GM15510 (cell line): Measurements from ENCODE around the gene NPTX1.

Source experiments
- POLR2A ChIP-seq: IDR thresholded peaks from 3 replicates; pipeline ENCODE4 v1.6.1; 2011; ENCODE audit warnings: borderline replicate concordance; ENCODE audit not compliant: insufficient read length; ENCODE audit errors: extremely low read depth

The NPTX1 gene

DNA sequence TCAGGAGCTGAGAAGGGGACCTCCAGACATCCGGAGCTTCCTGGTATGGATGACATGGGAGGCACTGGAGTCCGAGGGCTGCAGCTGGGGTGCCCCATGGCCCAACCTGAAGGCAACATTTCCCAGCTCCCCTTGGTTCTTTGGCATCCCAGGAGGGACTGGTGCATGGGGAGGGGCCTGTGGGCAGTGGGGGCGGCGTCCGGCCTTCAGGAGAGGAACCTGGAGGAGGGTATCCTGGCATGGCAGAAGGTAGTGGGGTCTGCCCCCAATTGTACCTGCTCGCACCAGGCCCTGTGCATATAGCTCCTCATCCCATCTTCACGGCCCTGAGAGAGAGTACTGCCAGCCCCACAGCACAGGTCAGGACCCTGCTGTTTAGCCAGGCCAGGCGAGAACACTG, 11.9 kb downstream of the NPTX1 start:
- no peak for TF ChIP-seq POLR2A

GRCh38 chr17:80463784-80464400, 12.5 kb downstream of the NPTX1 start:
- TF ChIP-seq POLR2A = no peak

GRCh38 chr17:80461528-80462160, 14.8 kb downstream of the NPTX1 start:
- TF ChIP-seq POLR2A = no peak

DNA sequence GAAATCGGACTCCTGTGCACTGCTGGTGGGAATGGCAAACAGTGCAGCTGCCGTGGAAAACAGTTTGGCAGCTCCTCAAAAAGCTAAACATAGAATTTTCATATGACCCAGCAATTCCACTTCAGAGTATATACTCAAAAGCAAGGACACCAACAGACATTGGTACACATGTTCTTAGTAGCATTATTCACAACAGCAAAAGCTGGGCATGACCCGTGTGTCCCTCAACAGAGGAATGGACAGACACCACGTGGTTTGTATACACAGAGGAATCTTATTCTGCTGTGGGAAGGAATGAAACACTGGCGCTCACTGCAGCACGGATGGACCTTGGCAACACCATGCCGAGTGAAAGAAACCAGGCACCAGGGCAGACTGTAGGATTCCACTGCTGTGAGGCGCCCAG, 16.0 kb downstream of the NPTX1 start:
- TF ChIP-seq POLR2A = no peak

- TF ChIP-seq POLR2A = no peak
Measured at GRCh38 chr17:80459234-80459633, 17.2 kb downstream of the NPTX1 start.

- TF ChIP-seq POLR2A = no peak
Measured at GRCh38 chr17:80458016-80458415, 18.4 kb downstream of the NPTX1 start.

DNA sequence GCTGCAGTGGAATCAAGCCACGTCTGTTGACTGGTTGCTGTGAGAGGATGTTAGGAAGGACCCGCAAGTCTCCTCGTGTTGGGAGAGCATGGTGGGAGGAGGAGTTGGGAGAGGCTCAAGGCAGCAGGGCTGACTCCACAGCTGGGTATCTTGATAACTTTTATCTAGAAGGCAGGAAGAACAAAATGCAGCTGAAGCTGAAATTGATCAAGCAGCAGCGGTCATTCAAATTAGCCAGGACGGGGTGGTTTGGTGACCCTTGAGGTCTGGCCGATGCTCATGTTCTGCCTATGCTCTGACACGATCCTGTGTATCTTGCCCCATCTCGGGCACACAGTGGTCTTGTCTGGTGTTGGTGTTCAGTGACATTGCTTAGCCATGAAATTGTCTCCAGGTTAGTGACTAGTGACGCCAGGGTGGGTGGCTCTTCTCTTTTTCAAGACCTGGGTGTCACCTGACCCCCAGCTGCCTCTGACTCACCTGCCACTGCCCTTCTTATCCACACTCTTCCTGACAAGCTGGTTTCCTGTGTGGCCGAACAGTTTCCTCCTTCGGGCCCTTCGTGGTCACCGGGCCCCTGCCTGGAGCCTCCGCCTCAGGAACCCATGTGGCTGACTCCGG, 19.1 kb downstream of the NPTX1 start:
- TF ChIP-seq POLR2A = no peak

GRCh38 chr17:80456465-80457235, 19.8 kb downstream of the NPTX1 start:
- no peak for TF ChIP-seq POLR2A

DNA sequence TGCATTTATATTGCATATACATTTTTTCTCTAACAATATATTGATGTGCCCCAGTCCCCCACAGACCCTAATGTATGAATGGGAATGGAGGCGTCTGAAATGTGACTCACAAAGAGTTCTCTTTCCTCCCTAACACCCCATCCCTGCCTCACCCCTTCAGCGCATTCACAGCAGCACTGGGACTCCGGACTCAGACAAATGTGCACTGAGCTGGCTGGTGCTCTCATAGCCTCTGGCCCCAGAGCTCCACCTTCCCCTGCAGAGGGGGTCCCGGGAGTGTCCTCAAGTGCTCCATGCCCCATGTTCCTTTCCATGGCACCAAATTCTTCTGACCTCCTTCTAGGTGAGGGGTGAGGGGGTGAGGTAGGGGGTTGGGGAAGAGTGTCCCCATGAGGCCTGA, 20.6 kb downstream of the NPTX1 start:
- TF ChIP-seq POLR2A = no peak

GRCh38 chr17:80455336-80455710, 21.1 kb downstream of the NPTX1 start:
- no peak for TF ChIP-seq POLR2A

DNA sequence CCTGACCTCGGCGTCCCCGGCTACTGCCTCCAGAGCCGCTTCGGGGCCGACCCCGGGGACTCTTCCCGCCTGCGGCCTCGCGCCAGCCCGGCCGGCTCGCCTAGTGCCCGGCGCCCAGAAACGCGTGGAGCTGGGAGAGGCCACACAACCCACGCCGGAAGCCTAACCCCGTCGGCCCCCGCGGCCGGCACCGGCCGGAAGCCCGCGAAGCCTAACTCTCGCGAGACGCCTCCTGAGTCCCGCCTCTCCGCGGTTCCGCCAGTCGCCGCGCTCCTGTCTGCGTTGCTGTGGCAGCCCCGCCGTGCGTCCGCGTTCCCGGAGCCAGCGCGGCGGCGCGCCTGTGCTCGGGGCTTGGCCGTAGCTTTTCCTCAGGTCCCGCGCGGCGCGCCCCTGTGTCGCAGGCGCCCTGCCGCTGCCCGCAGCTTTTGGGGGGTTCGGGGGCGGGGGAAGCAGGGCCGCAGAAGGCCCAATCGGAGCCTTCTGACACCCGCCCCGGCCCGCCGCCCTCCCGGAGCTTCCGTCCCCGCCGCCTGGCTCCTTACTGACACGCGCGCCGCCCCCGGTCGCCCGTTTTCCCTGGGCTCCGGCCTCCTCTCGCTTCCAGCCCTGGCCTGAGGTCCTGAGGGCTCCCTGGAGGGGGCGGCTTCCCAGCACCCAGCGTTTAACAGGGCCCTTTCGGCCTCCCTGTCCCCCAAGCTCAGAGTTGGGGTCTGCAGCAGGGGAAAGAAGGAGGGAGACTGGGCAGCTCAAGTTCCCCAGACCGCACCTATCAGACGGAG, 21.7 kb downstream of the NPTX1 start:
- TF ChIP-seq POLR2A = peak; percentile 95

DNA sequence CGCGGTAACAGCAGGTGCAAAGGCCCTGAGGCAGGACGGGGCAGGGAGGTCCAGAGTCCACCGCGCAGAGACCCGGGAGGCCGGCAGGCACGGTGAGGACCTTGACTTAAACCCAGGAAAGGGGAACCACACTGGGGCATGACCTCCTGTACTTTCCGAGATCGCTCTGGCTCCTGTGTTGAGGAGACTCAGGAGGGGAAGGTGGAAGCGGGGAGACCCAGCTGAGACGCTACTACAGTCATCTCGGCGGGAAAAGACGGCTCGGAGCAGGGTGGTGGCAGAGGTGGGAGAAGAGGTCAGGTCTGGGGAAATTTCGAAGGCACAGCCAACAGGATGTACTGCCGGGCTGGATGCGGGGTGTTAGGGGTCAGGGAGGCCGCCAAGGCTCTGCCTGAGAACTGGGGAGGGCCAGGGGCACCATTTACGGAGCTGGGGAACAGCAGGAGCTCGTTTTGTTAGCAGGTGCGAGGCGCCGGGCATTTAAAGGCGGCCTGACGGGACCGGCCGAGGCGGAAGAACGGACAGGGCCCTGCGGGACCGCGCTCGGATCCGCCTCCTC, 22.3 kb downstream of the NPTX1 start:
- no peak for TF ChIP-seq POLR2A

- no peak for TF ChIP-seq POLR2A
Measured at GRCh38 chr17:80453126-80453997, 23.0 kb downstream of the NPTX1 start.
